Liver (tissue), 9 donors: ENCODE measurements around the gene ANK3. TPM values are rescaled to one million over a fixed set of nuclear protein-coding genes. Genes with fewer than 3 reads are reported as not detected.

Experiments
- DNase-seq: peaks from one replicate; pipeline ENCODE4 v3.0.0-alpha.2; 2017; ENCODE audit warnings: low spot score
- H3K27ac ChIP-seq, 2 donors: one replicate each; pipeline ENCODE4 v1.7.0; 2013; ENCODE audit warnings: inconsistent platforms in 2 of 2, low read length in 2 of 2, control low read depth in 1 of 2, low read depth in 1 of 2, mild to moderate bottlenecking in 1 of 2
- H3K27me3 ChIP-seq, 4 donors: one replicate each; pipeline versions ENCODE4 v1.6.1 to v1.7.0; 2013; ENCODE audit warnings: low read length in 3 of 4, inconsistent platforms in 1 of 4, mild to moderate bottlenecking in 1 of 4, moderate library complexity in 1 of 4; ENCODE audit not compliant: control insufficient read depth in 4 of 4, insufficient read depth in 4 of 4
- H3K36me3 ChIP-seq, 4 donors: one replicate each; pipeline versions ENCODE4 v1.6.1 to v1.7.0; 2013; ENCODE audit warnings: low read length in 3 of 4, mild to moderate bottlenecking in 3 of 4, low read depth in 1 of 4, moderate library complexity in 1 of 4; ENCODE audit not compliant: control insufficient read depth in 4 of 4, insufficient read depth in 3 of 4
- H3K4me1 ChIP-seq, 4 donors: one replicate each; pipeline versions ENCODE4 v1.6.1 to v1.7.0; 2013; ENCODE audit warnings: low read length in 3 of 4, mild to moderate bottlenecking in 3 of 4, moderate library complexity in 1 of 4; ENCODE audit not compliant: control insufficient read depth in 4 of 4, insufficient read depth in 4 of 4
- H3K4me3 ChIP-seq, 3 donors: one replicate each; pipeline versions ENCODE4 v1.6.1 to v1.7.0; 2013; ENCODE audit warnings: low read length in 3 of 3, control low read depth in 1 of 3, low read depth in 1 of 3, mild to moderate bottlenecking in 1 of 3
- H3K9ac ChIP-seq, 2 donors: one replicate each; pipeline ENCODE4 v1.7.0; 2013; ENCODE audit warnings: low read length in 2 of 2, mild to moderate bottlenecking in 2 of 2, moderate library complexity in 2 of 2, control low read depth in 1 of 2, low read depth in 1 of 2
- H3K9me3 ChIP-seq, 4 donors: one replicate each; pipeline versions ENCODE4 v1.6.1 to v1.7.0; 2013; ENCODE audit warnings: low read length in 3 of 4; ENCODE audit not compliant: control insufficient read depth in 4 of 4
- ATF3 ChIP-seq: IDR thresholded peaks from 2 replicates; pipeline ENCODE4 v1.6.1; 2016; ENCODE audit warnings: antibody characterized with exemption
- CTCF ChIP-seq: fragments of 150-350 bp; IDR thresholded peaks from 2 replicates; pipeline ENCODE4 v1.5.1; 2017; ENCODE audit warnings: improper control_type of control experiment, low read depth, low read length; ENCODE audit not compliant: missing input control
- EGR1 ChIP-seq, 2 donors: IDR thresholded peaks; 2 replicates each; pipeline ENCODE4 v1.6.1; 2016 to 2018; ENCODE audit warnings: antibody characterized with exemption in 2 of 2, low read depth in 2 of 2
- FOXA1 ChIP-seq: IDR thresholded peaks from 2 replicates; pipeline ENCODE4 v1.6.1; 2016; ENCODE audit warnings: antibody characterized with exemption
- FOXA2 ChIP-seq: IDR thresholded peaks from 2 replicates; pipeline ENCODE4 v1.6.1; 2016; ENCODE audit warnings: antibody characterized with exemption
- GABPA ChIP-seq, 2 donors: IDR thresholded peaks in 1 of 2; conservative IDR thresholded peaks in 1 of 2; 2 replicates each; pipeline ENCODE4 v1.6.1; 2016; ENCODE audit warnings: antibody characterized with exemption in 2 of 2, mild to moderate bottlenecking in 1 of 2, moderate library complexity in 1 of 2
- HNF4A ChIP-seq, 2 donors: conservative IDR thresholded peaks; 2 replicates each; pipeline ENCODE4 v1.6.1; 2016; ENCODE audit warnings: antibody characterized with exemption in 2 of 2, mild to moderate bottlenecking in 2 of 2
- HNF4G ChIP-seq: IDR thresholded peaks from 2 replicates; pipeline ENCODE4 v1.6.1; 2016; ENCODE audit warnings: antibody characterized with exemption
- JUND ChIP-seq, 2 donors: IDR thresholded peaks; 2 replicates each; pipeline ENCODE4 v1.6.1; 2016; ENCODE audit warnings: antibody characterized with exemption in 2 of 2
- MAX ChIP-seq: IDR thresholded peaks from 2 replicates; pipeline ENCODE4 v1.6.1; 2016; ENCODE audit warnings: antibody characterized with exemption
- NR2F2 ChIP-seq: IDR thresholded peaks from 2 replicates; pipeline ENCODE4 v1.6.1; 2016; ENCODE audit warnings: antibody characterized with exemption
- REST ChIP-seq: IDR thresholded peaks from 2 replicates; pipeline ENCODE4 v1.6.1; 2016; ENCODE audit warnings: antibody characterized with exemption, mild to moderate bottlenecking
- RXRA ChIP-seq, 2 donors: IDR thresholded peaks; 2 replicates each; pipeline ENCODE4 v1.6.1; 2017 to 2018; ENCODE audit warnings: antibody characterized with exemption in 2 of 2, mild to moderate bottlenecking in 1 of 2
- SP1 ChIP-seq: IDR thresholded peaks from 2 replicates; pipeline ENCODE4 v1.6.1; 2018; ENCODE audit warnings: antibody characterized with exemption, mild to moderate bottlenecking
- TAF1 ChIP-seq: conservative IDR thresholded peaks from 2 replicates; pipeline ENCODE4 v1.6.1; 2016; ENCODE audit warnings: antibody characterized with exemption, mild to moderate bottlenecking
- YY1 ChIP-seq: IDR thresholded peaks from 2 replicates; pipeline ENCODE4 v1.6.1; 2016; ENCODE audit warnings: antibody characterized with exemption, mild to moderate bottlenecking
- ZBTB33 ChIP-seq: IDR thresholded peaks from 2 replicates; pipeline ENCODE4 v1.6.1; 2016; ENCODE audit warnings: antibody characterized with exemption
- WGBS: extraction: QIAGEN DNeasy Blood & Tissue Kit; methylation state at CpG from one replicate; pipeline ENCODE4 v1.1.7; 2013; 5-methylcytosine and 5-hydroxymethylcytosine counted together
- polyA plus RNA-seq, 2 donors: library from polyadenylated mRNA; stranded (reverse) in 1 of 2; unstranded in 1 of 2; fragments of 200-250 nt in 1 of 2; fragments of >200 nt in 1 of 2; fragmentation: Nextera tagmentation in 1 of 2; extraction: Ambion mirVana in 1 of 2; gene quantifications; one replicate each; pipeline versions ENCODE4 v1.2.1 to v1.2.3, GENCODE V29; 2013 to 2015
- total RNA-seq, 2 donors: library from RNA; depleted of rRNA; stranded (reverse); fragments of >200 nt; gene quantifications; one replicate each; pipeline ENCODE4 v1.2.3, GENCODE V29; 2014
- donor health status: healthy.
- donor health status: healthy.
- donor health status: healthy.
- donor health status: healthy.
- donor health status: healthy.

ANK3 gene
- total and polyA plus RNA-seq, 4 donors = 5.7 to 30.0 (median 9.7) TPM

- no peak overlapping the region for H3K9ac ChIP-seq
- H3K4me3 ChIP-seq = no peak overlapping the region
- H3K36me3 ChIP-seq = no peaks in the 10 kb centered on the region
- H3K27ac ChIP-seq = no peak overlapping the region
- DNase-seq = no peak
- no peaks in the 10 kb centered on the region for H3K27me3 ChIP-seq
- H3K4me1 ChIP-seq = peaks cover 0 to 4% (median 0%) of the 10 kb centered on the region in 4 donors
- no peaks in the 10 kb centered on the region for H3K9me3 ChIP-seq
- no peak for TF ChIP-seq FOXA2
These were observed 136.2 kb downstream of the ANK3 start for GRCh38 chr10:60253484-60253883.

- no peak overlapping the region for H3K27ac ChIP-seq
- H3K27me3 ChIP-seq = no peaks in the 10 kb centered on the region
- H3K36me3 ChIP-seq = no peaks in the 10 kb centered on the region
- H3K9ac ChIP-seq = no peak overlapping the region
- no peaks in the 10 kb centered on the region for H3K4me1 ChIP-seq
- H3K9me3 ChIP-seq = no peaks in the 10 kb centered on the region
- TF ChIP-seq TAF1 = no peak
- no peak for TF ChIP-seq GABPA (IDR thresholded peaks at IDR 0.05 in 1 of 2, conservative IDR thresholded peaks at IDR 0.05 in 1 of 2)
- TF ChIP-seq ZBTB33 = no peak
- no peak for TF ChIP-seq HNF4G
- no peak for TF ChIP-seq NR2F2
- no peak for TF ChIP-seq HNF4A (conservative IDR thresholded peaks at IDR 0.05)
- TF ChIP-seq JUND (IDR thresholded peaks at IDR 0.05) = no peak
- no peak for TF ChIP-seq CTCF
- TF ChIP-seq RXRA (IDR thresholded peaks at IDR 0.05) = no peak
- TF ChIP-seq YY1 = no peak
- TF ChIP-seq FOXA1 = no peak
- no peak for TF ChIP-seq EGR1 (IDR thresholded peaks at IDR 0.05; ENCODE audit: low read depth in 2 of 2)
- no peak for TF ChIP-seq FOXA2
- no peak for TF ChIP-seq MAX
- no peak for TF ChIP-seq ATF3
- TF ChIP-seq REST = no peak
- no peak for TF ChIP-seq SP1
- no peak overlapping the region for H3K4me3 ChIP-seq
- no peak for DNase-seq
- 94% methylated on average over 4 of the region's 4 CpGs for WGBS
These were observed 137.0 kb downstream of the ANK3 start for GRCh38 chr10:60252688-60253087.
